K562 (cell line): ENCODE measurements around the gene C17orf50. TPM values are rescaled to one million over a fixed set of nuclear protein-coding genes. Genes with fewer than 3 reads are reported as not detected.

Experiments
- ATAC-seq: fragments of 200-7000 bp; cut with Tn5 transposase; 3 replicates; pipeline ENCODE4 v1.9.1; 2020; ENCODE audit warnings: moderate library complexity
- BruUV-seq: library from RNA; stranded (reverse); fragments of 400-500 nt; replicated peaks from 2 replicates; lab custom pipeline; 2021; lab: Mats Ljungman, UMichigan
- CTCF ChIA-PET: fragments of 300-600 bp; formaldehyde crosslinking; extraction: SDS; loops from one replicate; lab custom pipeline; 2021; ENCODE audit warnings: low intra/inter-chr PET ratio; lab: Yijun Ruan, JAX
- POLR2A ChIA-PET: fragments of 300-600, 350-650 bp; sonication (Branson Sonifier 250); formaldehyde crosslinking; extraction: SDS; loops from one replicate; lab custom pipeline; 2021; ENCODE audit warnings: antibody characterized with exemption, inconsistent platforms; lab: Yijun Ruan, JAX
- DNase-seq, 4 experiments: peaks; one replicate each; pipeline versions ENCODE4 v3.0.0 to v3.0.0-alpha.2; 2011 to 2018; ENCODE audit warnings: low spot score in 3 of 4, mixed read lengths in 3 of 4; ENCODE audit errors: extremely low read depth in 1 of 4
- FAIRE-seq: peaks from 2 replicates; lab custom pipeline; 2011; peaks lifted over from hg19 to GRCh38; lab: Jason Lieb, UNC
- H2AFZ ChIP-seq: 2 replicates; pipeline ENCODE4 v1.6.0; 2011; ENCODE audit warnings: low read depth, low read length, control low read depth, inconsistent platforms
- H3K27ac ChIP-seq: fragments of 200-600 bp; 3 replicates; pipeline ENCODE4 v1.8.0; 2011; ENCODE audit warnings: low read depth, mild to moderate bottlenecking, control low read depth, inconsistent platforms, low read length, moderate library complexity, mixed read lengths; ENCODE audit errors: extremely low read depth
- H3K27me3 ChIP-seq, 2 experiments: fragments of 300-600 bp in 1 of 2; 2 replicates in 1 of 2; 3 replicates in 1 of 2; pipeline versions ENCODE4 v1.6.0 to v1.8.0; 2011; ENCODE audit warnings: inconsistent platforms in 2 of 2, low read length in 2 of 2, mild to moderate bottlenecking in 1 of 2, mixed read lengths in 1 of 2, moderate library complexity in 1 of 2; ENCODE audit not compliant: control insufficient read depth in 2 of 2, insufficient read depth in 2 of 2
- H3K36me3 ChIP-seq: fragments of 300-600 bp; 3 replicates; pipeline ENCODE4 v1.8.0; 2011; ENCODE audit warnings: mild to moderate bottlenecking, low read length, inconsistent platforms; ENCODE audit not compliant: control insufficient read depth, insufficient read depth
- H3K4me1 ChIP-seq, 2 experiments: fragments of 200-600 bp in 1 of 2; replicated peaks in 1 of 2; 2 replicates in 1 of 2; 3 replicates in 1 of 2; pipeline versions ENCODE4 v1.5.1 to v1.8.0; 2011; ENCODE audit warnings: inconsistent platforms in 2 of 2, low read length in 2 of 2, mild to moderate bottlenecking in 1 of 2, mixed read lengths in 1 of 2, moderate library complexity in 1 of 2; ENCODE audit not compliant: control insufficient read depth in 2 of 2, insufficient read depth in 2 of 2
- H3K4me2 ChIP-seq: 2 replicates; pipeline ENCODE4 v1.6.1; 2011; ENCODE audit warnings: low read length, control low read depth, inconsistent platforms, mixed read lengths; ENCODE audit not compliant: insufficient read depth
- H3K4me3 ChIP-seq: fragments of 200-600 bp; sonication (generic), shearing (Covaris generic); 2 replicates; pipeline ENCODE4 v1.5.1; 2016; ENCODE audit warnings: control low read depth, inconsistent platforms
- H3K79me2 ChIP-seq: fragments of 200-600 bp; 3 replicates; pipeline ENCODE4 v1.8.0; 2011; ENCODE audit warnings: low read length, inconsistent platforms; ENCODE audit not compliant: control insufficient read depth, insufficient read depth
- H3K9ac ChIP-seq, 2 experiments: 2 replicates each; pipeline versions ENCODE4 v1.6.0 to v1.6.1; 2011; ENCODE audit warnings: low read depth in 2 of 2, low read length in 2 of 2, control low read depth in 1 of 2, inconsistent platforms in 1 of 2, mild to moderate bottlenecking in 1 of 2, mixed read lengths in 1 of 2; ENCODE audit not compliant: insufficient read depth in 1 of 2
- H3K9me1 ChIP-seq: one replicate; pipeline ENCODE4 v1.6.0; 2011; ENCODE audit warnings: inconsistent platforms, mild to moderate bottlenecking, low read length, moderate library complexity; ENCODE audit not compliant: control insufficient read depth, insufficient read depth
- H3K9me3 ChIP-seq: replicated peaks from 2 replicates; pipeline ENCODE4 v1.5.1; 2011; ENCODE audit warnings: low read depth, low read length, inconsistent platforms; ENCODE audit not compliant: control insufficient read depth, insufficient read depth
- H4K20me1 ChIP-seq: replicated peaks from 2 replicates; pipeline ENCODE4 v1.6.1; 2011; ENCODE audit warnings: low read length, inconsistent platforms, mixed read lengths; ENCODE audit not compliant: control insufficient read depth, insufficient read depth
- CREM ChIP-seq: IDR thresholded peaks from 2 replicates; pipeline ENCODE4 v1.6.1; 2014; ENCODE audit warnings: antibody characterized with exemption, low read depth
- CTCF ChIP-seq, 3 experiments: IDR thresholded peaks in 2 of 3; conservative IDR thresholded peaks in 1 of 3; 2 replicates each; pipeline ENCODE4 v1.5.1; 2011 to 2012; ENCODE audit warnings: low read length in 3 of 3, mild to moderate bottlenecking in 3 of 3, control low read depth in 2 of 3, improper control_type of control experiment in 1 of 3, inconsistent platforms in 1 of 3, low read depth in 1 of 3, mixed read lengths in 1 of 3, moderate library complexity in 1 of 3; ENCODE audit not compliant: insufficient read depth in 2 of 3
- ERF ChIP-seq: fragments of 450-650 bp; formaldehyde crosslinking; IDR thresholded peaks from 2 replicates; pipeline ENCODE4 v1.4.0; 2020; ENCODE audit warnings: mild to moderate bottlenecking, mixed read lengths
- HMGN3 ChIP-seq: IDR thresholded peaks from 2 replicates; pipeline ENCODE4 v1.6.1; 2011; ENCODE audit warnings: borderline replicate concordance, low read depth, mild to moderate bottlenecking, mixed read lengths, low read length; ENCODE audit not compliant: insufficient read length; ENCODE audit errors: extremely low read depth
- ILF3 ChIP-seq: fragments of 450-650 bp; IDR thresholded peaks from 2 replicates; pipeline ENCODE4 v1.6.1; 2018; ENCODE audit warnings: antibody characterized with exemption, mild to moderate bottlenecking, moderate library complexity, borderline replicate concordance
- RAD21 ChIP-seq, 2 experiments: fragments of 250-450 bp in 1 of 2; fragments of 450-650 bp in 1 of 2; sonication (Bioruptor Pico) in 1 of 2; formaldehyde crosslinking in 1 of 2; IDR thresholded peaks in 1 of 2; conservative IDR thresholded peaks in 1 of 2; 2 replicates each; pipeline versions ENCODE4 v1.4.0 to v1.8.0; 2020 to 2022; ENCODE audit warnings: mild to moderate bottlenecking in 2 of 2, moderate library complexity in 1 of 2
- RB1 ChIP-seq: fragments of 450-650 bp; IDR thresholded peaks from 2 replicates; pipeline ENCODE4 v1.6.1; 2017; ENCODE audit warnings: low read depth, mild to moderate bottlenecking
- REST ChIP-seq, 2 experiments: fragments of 450-650 bp; formaldehyde crosslinking in 1 of 2; IDR thresholded peaks; 2 replicates each; pipeline versions ENCODE4 v1.4.0 to v1.6.1; 2014 to 2020; ENCODE audit warnings: mild to moderate bottlenecking in 2 of 2, borderline replicate concordance in 1 of 2, low read depth in 1 of 2
- SMC3 ChIP-seq: conservative IDR thresholded peaks from 2 replicates; pipeline ENCODE4 v1.6.1; 2011; ENCODE audit warnings: low read depth, low read length, improper control_type of control experiment; ENCODE audit not compliant: insufficient read depth
- WGBS: fragments of 100-300 bp; shearing (Covaris generic); methylation state at CpG from one replicate; pipeline ENCODE4 v1.1.6; 2016; ENCODE audit warnings: low coverage, mixed read lengths; ENCODE audit not compliant: insufficient coverage; ENCODE audit errors: missing lambda C conversion rate; 5-methylcytosine and 5-hydroxymethylcytosine counted together
- in situ Hi-C: fragments of 300-500 bp; cut with MboI; formaldehyde crosslinking; loops from 4 replicates; pipeline ENCODE4 v1.15.0; 2018; ENCODE audit warnings: inconsistent platforms, mixed read lengths
- intact Hi-C: fragments of 100-400 bp; cut with micrococcal nuclease; formaldehyde crosslinking; loops from 2 replicates; pipeline ENCODE4 v1.14.2; 2022
- polyA plus RNA-seq, 8 experiments: library from polyadenylated mRNA; depleted of rRNA in 4 of 8; stranded (reverse) in 5 of 8; unstranded in 3 of 8; fragments of >200 nt; fragmentation: Nextera tagmentation in 2 of 8; fragmentation: Illumina TruSeq in 1 of 8; extraction: Ambion mirVana in 2 of 8; extraction: Trizol in 1 of 8; gene quantifications; 2 replicates each; pipeline versions ENCODE4 v1.2.1 to v1.2.3, GENCODE V29; 2011 to 2014; ENCODE audit warnings: inconsistent platforms in 1 of 8, missing spikeins in 1 of 8
- total RNA-seq, 7 experiments: library from RNA; depleted of rRNA in 6 of 7; stranded (reverse); fragments of >200 nt in 6 of 7; fragmentation: Illumina TruSeq in 2 of 7; extraction: Trizol in 2 of 7; gene quantifications; 2 replicates each; pipeline versions ENCODE4 v1.2.1 to v1.2.3, GENCODE V29; 2011 to 2021; ENCODE audit warnings: low replicate concordance in 1 of 7

C17orf50 gene
- total and polyA plus RNA-seq, 9 of the 15 experiments (the other 6 are each of a cell fraction or from before 2014, with no cell fraction given), result not detected

- no peaks in the 10 kb centered on the region for H3K9me1 ChIP-seq
- no peaks in the 10 kb centered on the region for H3K79me2 ChIP-seq
- ATAC-seq (peak; percentile 89), FAIRE-seq (no peak), DNase-seq (peak; percentile 78 to 87 (median 83))
- no peak overlapping the region for H3K27ac ChIP-seq
- WGBS, result 5% methylated on average over 11 of the region's 12 CpGs
- no TSS peak for BruUV-seq
- H3K9ac ChIP-seq, result 0 out of 4 replicates have a peak overlapping the region, but pooled peaks of 1 of the 2 experiments have one; percentile 10
- no peaks in the 10 kb centered on the region for H3K36me3 ChIP-seq
- no peak overlapping the region for H3K4me3 ChIP-seq
- no peak overlapping the region for H2AFZ ChIP-seq
- CTCF ChIA-PET, result interaction anchor here (0.7 to 2.0 kb wide), 6 partner anchors 134 to 1205 kb away, joined by 3 to 16 read pairs (median 6); no protein-coding TSS in a partner anchor
- intact Hi-C loops (loop anchor here (2.0 to 5.0 kb wide), 5 partner anchors 135 to 577 kb away; partner anchors contain the start of gene SLFN12L), in situ Hi-C loops (loop anchor here (5.0 to 25.0 kb wide), 4 partner anchors 190 to 1310 kb away; partner anchors contain the start of genes NLE1 and UNC45B)
- no peaks in the 10 kb centered on the region for H3K9me3 ChIP-seq
- H3K4me1 ChIP-seq, result peaks cover 11 to 19% of the 10 kb centered on the region in 2 experiments; a peak in 4 of 5 replicates
- peak overlapping the region; percentile 1; the same call in 1 of the 2 replicates for H3K4me2 ChIP-seq
- H3K27me3 ChIP-seq, result peaks cover 10 to 67% of the 10 kb centered on the region in 2 experiments; a peak in 4 of 5 replicates
- POLR2A ChIA-PET, result interaction anchor here (0.6 to 1.3 kb wide), 6 partner anchors 20 to 537 kb away, joined by 3 to 5 read pairs (median 4); partner anchors contain the start of gene TAF15
- peaks cover 17% of the 10 kb centered on the region; the same call in 1 of the 2 replicates for H4K20me1 ChIP-seq
- TF ChIP-seq CTCF (IDR thresholded peaks at IDR 0.05 in 2 of 3, conservative IDR thresholded peaks at IDR 0.05 in 1 of 3; ENCODE audit: insufficient read depth in 2 of 3, low read depth in 1 of 3, low read length in 3 of 3) (peak; percentile 86 to 90 (median 88)), REST (IDR thresholded peaks at IDR 0.05; ENCODE audit: borderline replicate concordance) (peak; percentile 76), REST (CRISPR knock-in tag; IDR thresholded peaks at IDR 0.05; ENCODE audit: low read depth) (no peak), HMGN3 (no peak), RAD21 (CRISPR knock-in tag; conservative IDR thresholded peaks at IDR 0.05 in 1 of 2, IDR thresholded peaks at IDR 0.05 in 1 of 2) (peak; percentile 74 to 93), ERF (CRISPR knock-in tag) (no peak), RB1 (0 out of 2 replicates have a peak, but pooled peaks have one; percentile 44), SMC3 (peak; percentile 88), ILF3 (no peak), CREM (peak; percentile 30; the same call in 1 of the 2 replicates)
Observed at GRCh38 chr17:35747540-35748017, 13.1 kb upstream of the C17orf50 start.
